Keratinocyte (primary cell): ENCODE measurements around the gene RAD51. TPM values are rescaled to one million over a fixed set of nuclear protein-coding genes. Genes with fewer than 3 reads are reported as not detected.

Experiments used
- DNase-seq: peaks from one replicate; pipeline ENCODE4 v3.0.0-alpha.2; 2011; ENCODE audit warnings: low read depth, missing footprints, low spot score
- FAIRE-seq: peaks from 2 replicates; lab custom pipeline; 2011; peaks lifted over from hg19 to GRCh38; lab: Jason Lieb, UNC
- H2AFZ ChIP-seq: 2 replicates; pipeline ENCODE4 v1.6.0; 2012; ENCODE audit warnings: low read length, control low read depth, inconsistent platforms; ENCODE audit not compliant: control insufficient read depth
- H3K27ac ChIP-seq: 2 replicates; pipeline ENCODE4 v1.5.1; 2011; ENCODE audit warnings: low read length; ENCODE audit not compliant: control insufficient read depth, insufficient read depth
- H3K27me3 ChIP-seq: 3 replicates; pipeline ENCODE4 v1.6.0; 2011; ENCODE audit warnings: low read length; ENCODE audit not compliant: control insufficient read depth, insufficient read depth; ENCODE audit errors: extremely low read depth
- H3K36me3 ChIP-seq, 2 experiments: 2 replicates in 1 of 2; 3 replicates in 1 of 2; pipeline ENCODE4 v1.5.1; 2011; ENCODE audit warnings: low read length in 2 of 2, mild to moderate bottlenecking in 1 of 2; ENCODE audit not compliant: control insufficient read depth in 2 of 2, insufficient read depth in 2 of 2; ENCODE audit errors: extremely low read depth in 1 of 2
- H3K4me1 ChIP-seq: 3 replicates; pipeline ENCODE4 v1.5.1; 2011; ENCODE audit warnings: low read length; ENCODE audit not compliant: control insufficient read depth, insufficient read depth; ENCODE audit errors: extremely low read depth
- H3K4me2 ChIP-seq: 3 replicates; pipeline ENCODE4 v1.6.0; 2011; ENCODE audit warnings: low read depth, low read length; ENCODE audit not compliant: control insufficient read depth, insufficient read depth; ENCODE audit errors: extremely low read depth
- H3K4me3 ChIP-seq, 3 experiments: fragments of 200-600 bp in 1 of 3; sonication (generic) in 1 of 3; 2 replicates in 2 of 3; 3 replicates in 1 of 3; pipeline ENCODE4 v1.5.1; 2011 to 2016; ENCODE audit warnings: low read length in 3 of 3, mild to moderate bottlenecking in 3 of 3, control low read depth in 2 of 3, inconsistent platforms in 1 of 3, low read depth in 1 of 3, mixed read lengths in 1 of 3, mixed run types in 1 of 3, moderate library complexity in 1 of 3; ENCODE audit not compliant: control insufficient read depth in 2 of 3, insufficient read depth in 2 of 3; ENCODE audit errors: extremely low read depth in 1 of 3
- H3K79me2 ChIP-seq: 2 replicates; pipeline ENCODE4 v1.6.0; 2012; ENCODE audit warnings: low read length; ENCODE audit not compliant: control insufficient read depth, insufficient read depth
- H3K9ac ChIP-seq: 3 replicates; pipeline ENCODE4 v1.6.0; 2011; ENCODE audit warnings: low read length; ENCODE audit not compliant: control insufficient read depth, insufficient read depth; ENCODE audit errors: extremely low read depth
- H3K9me1 ChIP-seq: 3 replicates; pipeline ENCODE4 v1.6.0; 2011; ENCODE audit warnings: low read length; ENCODE audit not compliant: control insufficient read depth, insufficient read depth; ENCODE audit errors: extremely low read depth
- H3K9me3 ChIP-seq: 2 replicates; pipeline ENCODE4 v1.5.1; 2012; ENCODE audit warnings: low read depth, low read length; ENCODE audit not compliant: control insufficient read depth
- H4K20me1 ChIP-seq: 3 replicates; pipeline ENCODE4 v1.6.0; 2011; ENCODE audit warnings: low read length; ENCODE audit not compliant: control insufficient read depth, insufficient read depth; ENCODE audit errors: extremely low read depth
- EZH2 ChIP-seq: IDR thresholded peaks from one replicate; pipeline ENCODE4 v1.6.1; 2012; ENCODE audit warnings: inconsistent platforms, mild to moderate bottlenecking, low read length, moderate library complexity
- dilution Hi-C: fragments of 300-500 bp; cut with MboI; formaldehyde crosslinking; loops from one replicate; pipeline ENCODE4 v1.7.0; 2020; ENCODE audit warnings: low sequenced_read_pairs; ENCODE audit not compliant: extremely low pct_ligation_motif_present
- polyA plus RNA-seq, 5 experiments: library from polyadenylated mRNA; depleted of rRNA in 3 of 5; stranded (reverse) in 3 of 5; stranded (forward) in 1 of 5; unstranded in 1 of 5; fragments of >200 nt; gene quantifications; 1 replicate in 1 of 5; 2 replicates in 3 of 5; 3 replicates in 1 of 5; pipeline versions ENCODE4 v1.2.1 to v1.2.3, GENCODE V29; 2011 to 2012; ENCODE audit warnings: missing spikeins in 2 of 5, low read depth in 1 of 5, low replicate concordance in 1 of 5
- TF ChIP-seq, protein P1 (sequence below), 3 experiments: IDR thresholded peaks in 1 of 3; conservative IDR thresholded peaks in 1 of 3; optimal IDR thresholded peaks in 1 of 3; 2 replicates in 2 of 3; 3 replicates in 1 of 3; pipeline versions ENCODE3 to v1.5.1; 2011; ENCODE audit warnings: low read length in 3 of 3, mild to moderate bottlenecking in 3 of 3, moderate library complexity in 2 of 3, control low read depth in 1 of 3, inconsistent platforms in 1 of 3; ENCODE audit not compliant: insufficient read depth in 2 of 3; ENCODE audit errors: extremely low read depth in 1 of 3

Gene RAD51
- polyA plus RNA-seq, 1 donor (not counting 4 experiments of a cell fraction or from before 2014, with no cell fraction given) = 6.9 TPM

DNA sequence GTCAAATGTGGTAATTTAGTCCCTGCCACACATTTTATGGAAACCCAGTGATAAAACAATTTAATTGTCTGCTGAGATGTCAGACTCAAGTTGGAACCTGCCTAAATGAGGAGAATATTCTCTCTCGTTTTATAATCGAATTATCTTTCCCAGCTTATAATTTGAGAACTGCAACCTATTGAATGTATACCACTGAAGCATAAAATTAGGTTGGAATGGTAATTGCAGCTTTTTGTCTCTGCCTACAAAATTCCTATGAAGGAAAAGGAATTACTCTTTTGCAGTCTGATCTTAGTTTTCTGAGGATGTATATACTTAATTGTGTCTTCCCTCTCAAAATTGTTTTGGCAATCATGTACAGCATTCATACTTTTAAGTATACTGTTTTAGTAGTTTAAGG lies 28.9 kb downstream of the RAD51 start:
- no peaks in the 10 kb centered on the region for H3K79me2 ChIP-seq
- DNase-seq (no peak), FAIRE-seq (no peak)
- H3K4me2 ChIP-seq = no peak overlapping the region
- H3K27ac ChIP-seq = no peak overlapping the region
- no peak overlapping the region for H3K9ac ChIP-seq
- no peaks in the 10 kb centered on the region for H4K20me1 ChIP-seq
- H3K9me1 ChIP-seq = no peaks in the 10 kb centered on the region
- H3K9me3 ChIP-seq = no peaks in the 10 kb centered on the region
- no peaks in the 10 kb centered on the region for H3K36me3 ChIP-seq
- no peak overlapping the region for H3K4me3 ChIP-seq
- dilution Hi-C loops = no loop called here
- H3K27me3 ChIP-seq = no peaks in the 10 kb centered on the region
- H2AFZ ChIP-seq = no peak overlapping the region
- H3K4me1 ChIP-seq = no peaks in the 10 kb centered on the region
- no peak for TF ChIP-seq EZH2
- TF ChIP-seq, protein P1, sequence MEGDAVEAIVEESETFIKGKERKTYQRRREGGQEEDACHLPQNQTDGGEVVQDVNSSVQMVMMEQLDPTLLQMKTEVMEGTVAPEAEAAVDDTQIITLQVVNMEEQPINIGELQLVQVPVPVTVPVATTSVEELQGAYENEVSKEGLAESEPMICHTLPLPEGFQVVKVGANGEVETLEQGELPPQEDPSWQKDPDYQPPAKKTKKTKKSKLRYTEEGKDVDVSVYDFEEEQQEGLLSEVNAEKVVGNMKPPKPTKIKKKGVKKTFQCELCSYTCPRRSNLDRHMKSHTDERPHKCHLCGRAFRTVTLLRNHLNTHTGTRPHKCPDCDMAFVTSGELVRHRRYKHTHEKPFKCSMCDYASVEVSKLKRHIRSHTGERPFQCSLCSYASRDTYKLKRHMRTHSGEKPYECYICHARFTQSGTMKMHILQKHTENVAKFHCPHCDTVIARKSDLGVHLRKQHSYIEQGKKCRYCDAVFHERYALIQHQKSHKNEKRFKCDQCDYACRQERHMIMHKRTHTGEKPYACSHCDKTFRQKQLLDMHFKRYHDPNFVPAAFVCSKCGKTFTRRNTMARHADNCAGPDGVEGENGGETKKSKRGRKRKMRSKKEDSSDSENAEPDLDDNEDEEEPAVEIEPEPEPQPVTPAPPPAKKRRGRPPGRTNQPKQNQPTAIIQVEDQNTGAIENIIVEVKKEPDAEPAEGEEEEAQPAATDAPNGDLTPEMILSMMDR (optimal IDR thresholded peaks at IDR 0.05 in 1 of 3, IDR thresholded peaks at IDR 0.05 in 1 of 3, conservative IDR thresholded peaks at IDR 0.05 in 1 of 3; ENCODE audit: extremely low read depth in 1 of 3, insufficient read depth in 2 of 3, low read length in 3 of 3) = no peak

DNA sequence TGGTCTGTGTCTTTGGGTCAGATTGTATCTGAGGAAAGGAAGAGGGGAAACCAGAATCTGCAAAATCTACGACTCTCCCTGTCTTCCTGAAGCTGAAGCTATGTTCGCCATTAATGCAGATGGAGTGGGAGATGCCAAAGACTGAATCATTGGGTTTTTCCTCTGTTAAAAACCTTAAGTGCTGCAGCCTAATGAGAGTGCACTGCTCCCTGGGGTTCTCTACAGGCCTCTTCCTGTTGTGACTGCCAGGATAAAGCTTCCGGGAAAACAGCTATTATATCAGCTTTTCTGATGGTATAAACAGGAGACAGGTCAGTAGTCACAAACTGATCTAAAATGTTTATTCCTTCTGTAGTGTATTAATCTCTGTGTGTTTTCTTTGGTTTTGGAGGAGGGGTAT lies 36.1 kb downstream of the RAD51 start:
- Histone ChIP-seq H3K36me3 (peaks cover 11 to 15% of the 10 kb centered on the region in 2 experiments), H4K20me1 (no peaks in the 10 kb centered on the region), H3K79me2 (no peaks in the 10 kb centered on the region), H3K9ac (no peak overlapping the region), H3K4me3 (no peak overlapping the region), H3K9me1 (no peaks in the 10 kb centered on the region), H3K9me3 (no peaks in the 10 kb centered on the region), H2AFZ (no peak overlapping the region), H3K27me3 (no peaks in the 10 kb centered on the region), H3K27ac (no peak overlapping the region), H3K4me2 (no peak overlapping the region), H3K4me1 (no peaks in the 10 kb centered on the region)
- no peak for DNase-seq
- TF ChIP-seq EZH2 = no peak
- TF ChIP-seq, protein P1 (optimal IDR thresholded peaks at IDR 0.05 in 1 of 3, IDR thresholded peaks at IDR 0.05 in 1 of 3, conservative IDR thresholded peaks at IDR 0.05 in 1 of 3; ENCODE audit: extremely low read depth in 1 of 3, insufficient read depth in 2 of 3, low read length in 3 of 3) = no peak
- dilution Hi-C loops = no loop called here
- FAIRE-seq = no peak
